ENCODE results near the gene PBX1. TPM values are rescaled to one million over a fixed set of nuclear protein-coding genes. Genes with fewer than 3 reads are reported as not detected.

PBX1 gene
- total RNA-seq, 1 donor from 2014 or later, result 44.2 TPM

DNA sequence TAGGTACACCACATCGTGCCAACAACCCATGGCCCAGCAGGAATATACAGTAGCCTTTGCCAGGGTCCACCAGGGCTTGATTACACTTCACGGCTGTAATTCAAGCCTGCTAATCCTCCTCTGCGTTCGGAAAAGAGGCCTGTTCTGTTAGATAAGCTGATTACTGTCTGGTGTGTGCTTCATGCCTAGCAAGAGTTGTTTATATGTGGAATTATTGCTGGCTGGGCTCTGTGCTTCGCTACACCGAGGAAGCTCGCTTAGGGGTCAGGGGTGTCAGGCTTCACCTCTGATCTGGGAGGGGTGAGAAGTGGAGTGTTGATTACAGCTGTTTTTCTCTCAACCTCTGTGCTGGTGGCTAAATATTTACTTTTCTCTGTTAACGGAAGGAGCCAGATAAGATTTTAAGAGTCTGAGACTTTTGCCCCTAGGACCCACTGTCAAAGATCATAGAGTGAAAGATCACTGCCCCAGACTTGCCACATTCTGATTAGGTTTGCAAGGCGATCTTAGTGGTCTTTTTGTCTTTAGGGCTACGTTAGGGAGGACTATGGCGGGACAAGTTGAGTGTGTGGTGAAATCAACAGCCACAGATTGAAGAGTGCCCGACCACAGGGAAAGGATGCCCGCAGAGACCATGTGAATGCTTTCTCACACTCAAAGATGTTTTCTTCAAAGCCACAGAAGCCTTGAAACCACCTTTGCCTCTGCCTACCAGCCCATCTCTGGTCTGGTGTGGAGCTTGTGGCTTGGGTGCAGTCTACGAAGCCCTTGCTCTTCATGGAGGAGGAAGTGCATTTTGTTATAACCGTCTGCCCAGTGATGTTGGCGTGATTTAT is 216.1 kb downstream of the PBX1 start:
- Mint-ChIP-seq H3K36me3 (ENCODE audit: low read depth, unreplicated experiment) (no peaks in the 10 kb centered on the region), H3K9me3 (ENCODE audit: unreplicated experiment) (no peaks in the 10 kb centered on the region), H3K27me3 (ENCODE audit: unreplicated experiment) (peaks cover 4% of the 10 kb centered on the region), H3K4me1 (ENCODE audit: unreplicated experiment) (peaks cover 15% of the 10 kb centered on the region), H3K27ac (ENCODE audit: unreplicated experiment) (no peak overlapping the region), H3K4me3 (ENCODE audit: unreplicated experiment) (no peak overlapping the region)
- no peak for TF ChIP-seq CTCF (IDR thresholded peaks at IDR 0.05; ENCODE audit: unreplicated experiment)
- no peak for DNase-seq (ENCODE audit: low spot score)

DNA sequence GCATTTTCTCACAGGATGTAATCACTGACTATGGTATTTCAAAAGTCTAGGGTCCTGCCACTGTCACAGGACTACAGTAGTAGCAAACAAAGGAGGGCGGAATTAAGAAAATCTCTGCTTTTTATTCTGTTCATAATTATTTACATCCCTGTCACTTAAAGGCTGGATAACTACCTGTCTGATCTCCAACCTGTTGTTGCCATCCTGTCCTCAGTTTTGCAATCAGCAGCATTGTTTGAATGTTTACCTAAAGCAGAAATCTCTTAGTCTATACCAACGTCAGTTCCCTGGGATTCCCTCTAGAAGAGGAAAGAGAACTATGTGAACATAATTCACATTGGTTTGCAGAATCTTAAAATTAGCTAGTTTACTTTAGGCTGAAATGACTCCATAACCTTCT is 218.5 kb downstream of the PBX1 start:
- Mint-ChIP-seq H3K9me3 (ENCODE audit: unreplicated experiment) (no peaks in the 10 kb centered on the region), H3K36me3 (ENCODE audit: low read depth, unreplicated experiment) (no peaks in the 10 kb centered on the region), H3K4me1 (ENCODE audit: unreplicated experiment) (peaks cover 14% of the 10 kb centered on the region), H3K4me3 (ENCODE audit: unreplicated experiment) (no peak overlapping the region), H3K27me3 (ENCODE audit: unreplicated experiment) (peaks cover 2% of the 10 kb centered on the region), H3K27ac (ENCODE audit: unreplicated experiment) (no peak overlapping the region)
- TF ChIP-seq CTCF (IDR thresholded peaks at IDR 0.05; ENCODE audit: unreplicated experiment), result no peak
- no peak for DNase-seq (ENCODE audit: low spot score)

DNA sequence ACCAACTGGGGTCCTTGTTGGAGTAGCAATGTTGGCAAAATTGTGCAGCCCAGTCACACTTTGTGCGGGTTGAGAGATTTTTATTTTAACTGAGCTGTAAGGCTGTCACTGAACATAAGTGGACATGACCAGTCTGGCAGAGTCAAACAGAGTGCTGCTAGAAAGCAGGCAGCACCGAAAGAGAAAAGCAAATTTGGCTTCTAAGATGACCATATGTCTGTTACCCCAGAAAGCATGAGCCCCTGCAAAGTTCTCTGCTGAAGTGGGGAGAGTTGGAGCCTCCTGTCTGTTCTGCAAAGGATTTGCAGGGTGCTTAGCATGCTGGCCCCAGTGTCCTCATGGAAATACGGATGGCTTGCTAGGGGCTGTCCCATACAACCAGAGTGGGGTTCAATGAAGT is 220.4 kb downstream of the PBX1 start:
- peaks cover 26% of the 10 kb centered on the region for H3K4me1 Mint-ChIP-seq (ENCODE audit: unreplicated experiment)
- no peak overlapping the region for H3K4me3 Mint-ChIP-seq (ENCODE audit: unreplicated experiment)
- no peak overlapping the region for H3K27ac Mint-ChIP-seq (ENCODE audit: unreplicated experiment)
- no peak for DNase-seq (ENCODE audit: low spot score)
- H3K9me3 Mint-ChIP-seq (ENCODE audit: unreplicated experiment), result no peaks in the 10 kb centered on the region
- no peaks in the 10 kb centered on the region for H3K36me3 Mint-ChIP-seq (ENCODE audit: low read depth, unreplicated experiment)
- peaks cover 4% of the 10 kb centered on the region for H3K27me3 Mint-ChIP-seq (ENCODE audit: unreplicated experiment)
- TF ChIP-seq CTCF (IDR thresholded peaks at IDR 0.05; ENCODE audit: unreplicated experiment), result no peak

DNA sequence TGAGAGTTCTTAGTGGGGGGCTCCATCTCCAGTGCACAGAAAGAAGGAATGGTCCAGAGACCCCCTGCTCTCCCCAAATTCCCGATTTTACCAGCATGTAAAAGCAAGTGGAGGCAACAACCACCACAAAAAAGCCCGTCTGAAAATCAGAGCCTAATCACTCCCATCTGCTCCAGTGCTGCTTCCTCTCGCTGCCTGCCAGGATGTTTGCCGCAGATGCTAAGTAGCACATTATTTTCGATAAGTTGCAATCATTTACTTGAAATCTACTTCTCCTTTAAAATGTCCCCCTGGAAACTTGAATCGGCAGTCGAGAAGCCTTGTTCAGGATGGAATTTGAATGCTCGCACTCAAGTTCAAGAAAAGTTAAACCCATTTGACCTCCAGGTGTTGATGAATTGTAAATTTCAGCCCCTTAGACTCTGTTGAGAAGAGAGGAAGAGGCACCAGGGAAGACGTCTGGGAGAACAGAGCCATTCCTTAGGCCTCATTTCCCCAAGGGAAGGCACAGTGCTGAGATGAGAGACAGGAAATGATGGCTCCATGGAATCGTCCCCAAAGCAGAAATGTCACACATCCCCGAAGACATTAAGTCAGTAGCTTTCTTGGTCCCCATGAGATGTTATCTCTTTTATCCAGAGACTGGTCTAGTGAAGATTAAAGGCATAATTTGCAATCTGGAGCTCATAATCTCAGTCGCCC is 221.3 kb downstream of the PBX1 start:
- peaks cover 4% of the 10 kb centered on the region for H3K27me3 Mint-ChIP-seq (ENCODE audit: unreplicated experiment)
- no peak overlapping the region for H3K4me3 Mint-ChIP-seq (ENCODE audit: unreplicated experiment)
- H3K27ac Mint-ChIP-seq (ENCODE audit: unreplicated experiment), result no peak overlapping the region
- no peaks in the 10 kb centered on the region for H3K9me3 Mint-ChIP-seq (ENCODE audit: unreplicated experiment)
- TF ChIP-seq CTCF (IDR thresholded peaks at IDR 0.05; ENCODE audit: unreplicated experiment), result no peak
- no peak for DNase-seq (ENCODE audit: low spot score)
- peaks cover 26% of the 10 kb centered on the region for H3K4me1 Mint-ChIP-seq (ENCODE audit: unreplicated experiment)
- H3K36me3 Mint-ChIP-seq (ENCODE audit: low read depth, unreplicated experiment), result no peaks in the 10 kb centered on the region

DNA sequence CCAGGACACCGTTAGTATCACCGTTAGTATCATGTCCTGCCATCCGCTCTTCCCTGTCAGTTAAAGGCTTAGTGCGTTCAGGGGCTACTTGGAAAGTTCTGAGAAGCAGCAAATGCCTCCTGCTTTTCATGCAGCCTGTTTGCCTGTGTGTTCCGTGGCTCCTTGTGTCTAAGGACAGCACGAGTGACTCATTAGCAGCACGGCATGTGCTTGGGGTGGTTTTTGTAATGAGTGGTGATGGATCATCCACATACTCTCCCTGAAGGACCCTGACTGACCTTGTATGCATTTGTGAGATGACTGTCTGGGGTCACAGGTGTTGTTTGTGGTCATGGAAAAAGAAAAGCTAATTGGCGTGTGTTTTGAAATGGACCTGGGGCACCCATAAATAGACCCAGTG is 221.9 kb downstream of the PBX1 start:
- TF ChIP-seq CTCF (IDR thresholded peaks at IDR 0.05; ENCODE audit: unreplicated experiment), result no peak
- Mint-ChIP-seq H3K27me3 (ENCODE audit: unreplicated experiment) (peaks cover 2% of the 10 kb centered on the region), H3K4me1 (ENCODE audit: unreplicated experiment) (peaks cover 32% of the 10 kb centered on the region), H3K36me3 (ENCODE audit: low read depth, unreplicated experiment) (no peaks in the 10 kb centered on the region), H3K4me3 (ENCODE audit: unreplicated experiment) (no peak overlapping the region), H3K9me3 (ENCODE audit: unreplicated experiment) (no peaks in the 10 kb centered on the region), H3K27ac (ENCODE audit: unreplicated experiment) (no peak overlapping the region)
- no peak for DNase-seq (ENCODE audit: low spot score)
